ENCODE results near the gene KCNJ1.
A peak's percentile ranks its signal among the peaks of the same experiment; 100 is the strongest.

The KCNJ1 gene

DNA sequence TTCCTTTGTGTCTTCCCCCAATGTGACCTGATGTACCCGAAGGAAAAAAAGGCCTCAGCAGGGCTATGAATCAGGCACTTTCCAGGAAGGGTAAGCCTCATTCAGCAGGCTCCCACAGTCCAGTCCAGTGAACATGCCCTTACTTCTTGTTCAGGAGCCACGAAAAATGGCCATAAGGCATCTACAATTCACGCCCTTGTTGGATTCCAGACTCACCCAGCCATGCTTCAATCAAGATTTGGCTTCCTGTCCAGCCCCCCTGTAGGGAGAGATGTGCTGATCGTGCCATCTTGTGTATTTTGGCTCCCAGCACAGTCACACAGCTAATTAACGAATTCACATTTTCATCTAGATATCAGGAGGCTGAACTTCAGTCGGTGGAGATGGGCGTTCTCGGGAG is 14.1 kb upstream of the KCNJ1 start:
- DNase-seq: no peak

- DNase-seq: no peak
Measured at GRCh38 chr11:128879817-128880216, 12.7 kb upstream of the KCNJ1 start.

DNA sequence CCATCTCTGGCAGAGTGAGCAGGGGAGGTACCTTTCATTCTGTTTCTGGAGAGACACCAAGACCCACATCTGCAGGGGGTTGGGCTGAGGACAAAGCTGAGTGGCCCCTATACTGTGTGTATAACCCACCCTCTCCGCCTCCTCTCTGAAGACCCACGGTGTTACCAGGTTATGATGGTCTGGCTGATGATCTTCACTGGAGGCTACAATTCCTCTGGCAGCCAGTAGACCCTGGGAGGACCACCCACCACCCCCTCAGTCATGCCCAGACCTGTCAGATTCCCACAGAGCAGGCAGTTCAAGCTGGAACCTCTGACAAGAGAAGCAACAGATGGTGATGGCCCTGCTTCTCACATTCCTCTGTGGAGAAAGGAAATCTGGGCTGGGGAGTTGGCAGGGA is 11.4 kb upstream of the KCNJ1 start:
- no peak for DNase-seq

DNA sequence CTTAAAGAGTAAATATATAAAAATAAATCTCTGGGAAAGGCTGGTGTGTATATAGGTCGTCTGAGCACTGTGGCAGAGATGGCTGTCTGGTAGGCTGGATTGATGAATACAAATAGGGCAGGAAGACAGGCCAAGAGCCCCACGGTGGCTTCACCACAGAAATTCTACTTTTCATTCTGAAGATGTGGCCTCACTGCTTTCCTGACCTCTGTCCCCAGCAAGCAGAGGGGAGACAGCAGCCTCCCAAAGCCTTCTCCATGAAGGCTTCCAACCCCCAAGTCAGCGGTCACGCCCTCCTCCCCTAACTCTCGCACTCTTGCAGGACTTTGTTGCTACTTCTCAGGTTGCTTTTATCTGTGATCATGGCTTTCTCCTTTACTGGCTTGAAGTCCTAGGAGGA is 10.6 kb upstream of the KCNJ1 start:
- DNase-seq: no peak

- no peak for DNase-seq
Measured at GRCh38 chr11:128876133-128876650, 9.1 kb upstream of the KCNJ1 start.

GRCh38 chr11:128874427-128874826 is 7.3 kb upstream of the KCNJ1 start:
- peak; percentile 42 for DNase-seq

DNA sequence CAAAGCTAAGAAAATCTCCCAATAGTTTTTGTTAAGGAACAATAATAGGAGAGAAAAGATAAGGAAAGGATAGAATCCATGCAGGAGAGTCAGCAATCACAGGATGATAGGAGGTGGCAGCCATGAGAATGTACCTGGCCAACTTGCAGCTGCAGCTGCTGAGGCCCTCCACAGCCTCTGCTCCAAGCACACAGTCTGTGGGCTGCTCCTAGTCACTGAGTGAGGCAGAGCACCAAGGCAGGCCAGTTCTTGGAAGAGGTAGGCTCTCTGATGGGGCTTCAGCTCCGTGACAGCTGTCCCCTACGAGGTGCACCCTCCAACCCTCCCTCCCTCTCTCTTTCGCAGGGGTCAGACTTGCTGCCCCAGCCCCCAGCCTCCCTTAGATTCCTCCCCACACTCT is 5.5 kb upstream of the KCNJ1 start:
- no peak for DNase-seq

GRCh38 chr11:128872094-128872493 is 5.0 kb upstream of the KCNJ1 start:
- DNase-seq: no peak

GRCh38 chr11:128871168-128871610 is 4.1 kb upstream of the KCNJ1 start:
- DNase-seq: no peak

GRCh38 chr11:128868841-128869671 is 2.0 kb upstream of the KCNJ1 start:
- no peak for DNase-seq

DNA sequence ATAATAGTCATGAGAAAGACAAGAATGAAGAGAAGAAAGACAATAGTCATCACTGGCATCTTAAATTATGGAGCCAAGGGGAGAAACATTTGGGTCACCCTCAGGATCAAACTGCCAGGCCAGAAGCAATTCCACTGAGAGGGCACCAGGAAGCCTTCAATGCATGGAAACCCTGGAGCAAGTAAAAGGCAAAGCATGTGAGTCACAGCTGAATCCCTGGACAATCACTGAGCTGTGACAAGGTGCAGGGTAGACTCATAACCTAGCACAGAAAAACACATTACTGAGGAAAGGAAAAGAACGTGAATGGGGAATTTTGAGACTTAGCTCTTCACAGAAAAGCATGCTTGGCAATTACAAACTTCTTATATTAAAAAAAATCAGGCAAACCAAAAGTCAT is 1.6 kb downstream of the KCNJ1 start:
- DNase-seq: peak; percentile 33

GRCh38 chr11:128862908-128863660 is 4.0 kb downstream of the KCNJ1 start:
- DNase-seq: peak; percentile 85

DNA sequence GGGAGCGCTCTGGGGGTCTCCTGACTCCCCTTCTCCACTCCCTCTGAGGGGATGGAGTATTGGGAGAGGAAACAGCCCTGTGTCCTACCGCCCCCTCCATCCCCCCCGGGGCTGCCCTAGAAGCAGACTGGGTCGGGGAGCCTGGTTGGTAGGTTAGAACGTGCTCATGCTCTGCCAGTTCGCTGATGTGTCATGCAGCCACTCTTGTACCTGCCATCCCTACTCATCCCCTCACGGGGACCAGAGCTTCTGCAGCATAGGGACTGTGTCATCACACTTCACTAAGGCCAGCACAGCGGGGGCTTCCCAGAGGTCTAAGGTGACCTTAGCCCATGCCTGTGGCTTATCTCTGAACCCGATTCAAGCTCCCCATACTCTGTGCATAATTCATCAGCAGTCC is 4.7 kb downstream of the KCNJ1 start:
- peak; percentile 2 for DNase-seq

GRCh38 chr11:128860571-128861361 is 6.3 kb downstream of the KCNJ1 start:
- peak; percentile 90 for DNase-seq

DNA sequence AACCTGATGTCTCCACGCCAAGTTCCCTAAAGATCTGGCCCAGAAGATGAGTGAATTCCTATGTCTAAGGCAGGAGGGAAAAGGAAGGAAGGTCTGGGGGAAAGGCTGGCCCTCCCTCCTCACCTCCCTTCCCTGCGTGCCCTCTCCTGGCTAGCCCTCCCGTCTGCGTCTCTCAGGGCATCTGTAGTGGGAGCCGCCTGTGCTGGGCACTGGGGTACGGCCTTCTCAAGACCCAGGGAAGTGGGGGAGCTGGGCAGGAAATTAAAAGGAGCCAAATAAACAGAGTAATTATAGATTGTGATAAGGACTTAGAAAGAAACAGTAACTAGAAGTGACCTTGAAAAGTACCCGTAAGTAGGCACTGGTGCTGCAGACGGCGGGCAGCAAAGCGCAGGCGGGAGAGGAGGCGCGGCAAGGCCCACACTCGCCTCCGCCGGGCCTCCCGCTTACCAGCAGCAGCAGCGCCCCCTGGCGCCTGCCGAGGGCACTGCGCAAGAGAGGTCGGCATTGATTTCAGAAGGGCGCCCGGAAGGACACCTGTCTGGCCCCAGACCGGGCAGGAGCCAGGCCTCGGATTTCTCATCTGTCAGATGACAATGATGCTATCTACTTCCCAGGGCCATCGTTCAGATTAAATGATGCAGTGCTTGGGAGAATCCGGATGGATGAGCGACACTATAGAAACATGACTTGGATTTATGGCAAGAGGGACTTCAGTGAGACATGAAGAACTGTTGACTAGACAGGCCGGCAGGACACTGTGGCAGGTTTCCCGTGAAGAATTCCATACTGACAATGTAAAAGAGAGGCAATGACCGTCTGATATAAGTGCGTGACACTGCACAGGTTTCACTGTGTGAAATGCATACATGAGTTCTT is 7.3 kb downstream of the KCNJ1 start:
- peak; percentile 45 for DNase-seq

- no peak for DNase-seq
Measured at GRCh38 chr11:128857341-128857740, 9.8 kb downstream of the KCNJ1 start.

GRCh38 chr11:128856241-128856640 is 10.9 kb downstream of the KCNJ1 start:
- DNase-seq: no peak

GRCh38 chr11:128854841-128855240 is 12.3 kb downstream of the KCNJ1 start:
- DNase-seq: no peak

DNA sequence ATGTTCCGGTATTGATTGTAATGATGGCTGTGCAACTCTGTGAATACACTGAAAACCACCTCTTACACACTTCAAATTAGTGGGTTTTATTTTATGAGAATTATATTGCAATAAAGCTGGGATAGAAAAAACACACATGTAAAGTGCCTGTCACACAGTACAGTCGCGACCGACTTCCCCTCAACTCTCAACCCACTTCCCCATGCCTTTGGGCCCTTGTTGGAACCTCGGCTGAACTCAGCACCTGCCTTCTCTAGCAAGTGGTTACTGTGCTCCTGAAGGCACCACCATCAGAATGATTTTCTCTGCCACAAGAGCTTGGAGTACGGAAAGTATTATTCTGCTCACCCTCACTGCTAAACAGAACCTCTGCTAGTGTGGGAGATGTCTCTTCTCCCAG is 13.5 kb downstream of the KCNJ1 start:
- no peak for DNase-seq

- no peak for DNase-seq
Measured at GRCh38 chr11:128852327-128853023, 14.6 kb downstream of the KCNJ1 start.

GRCh38 chr11:128848815-128849455 is 18.2 kb downstream of the KCNJ1 start:
- DNase-seq: peak; percentile 25

Measured in fibroblast of skin of back (primary cell).